Suprapubic skin (tissue), 4 donors: Measurements from ENCODE around the gene GMDS. TPM values are rescaled to one million over a fixed set of nuclear protein-coding genes. Genes with fewer than 3 reads are reported as not detected.

Source experiments
- DNase-seq, 2 donors: peaks; one replicate each; pipeline ENCODE4 v3.0.0-alpha.2; 2019; ENCODE audit warnings: low spot score in 2 of 2
- H3K27ac ChIP-seq: fragments of 200-600 bp; sonication (generic); one replicate; pipeline ENCODE4 v1.5.1; 2019
- H3K27me3 ChIP-seq: fragments of 200-600 bp; sonication (generic); one replicate; pipeline ENCODE4 v1.5.1; 2019
- H3K36me3 ChIP-seq: fragments of 200-600 bp; sonication (generic); one replicate; pipeline ENCODE4 v1.5.1; 2019
- H3K4me1 ChIP-seq: fragments of 200-600 bp; sonication (generic); one replicate; pipeline ENCODE4 v1.5.1; 2019
- H3K4me3 ChIP-seq: fragments of 200-600 bp; sonication (generic); one replicate; pipeline ENCODE4 v1.5.1; 2019; ENCODE audit warnings: mild to moderate bottlenecking
- H3K9me3 ChIP-seq: fragments of 200-600 bp; sonication (generic); one replicate; pipeline ENCODE4 v1.5.1; 2019
- EP300 ChIP-seq: sonication (generic); formaldehyde crosslinking; IDR thresholded peaks from one replicate; pipeline ENCODE4 v1.6.1; 2017; ENCODE audit warnings: antibody characterized with exemption
- POLR2A ChIP-seq, 2 donors: fragments of 450-650 bp; IDR thresholded peaks; one replicate each; pipeline ENCODE4 v1.6.1; 2017; ENCODE audit warnings: antibody characterized with exemption in 2 of 2, mild to moderate bottlenecking in 2 of 2, moderate library complexity in 2 of 2
- POLR2AphosphoS5 ChIP-seq, 3 donors: sonication (generic); formaldehyde crosslinking; IDR thresholded peaks; one replicate each; pipeline ENCODE4 v1.6.1; 2017; ENCODE audit warnings: antibody characterized with exemption in 3 of 3
- WGBS: methylation state at CpG from one replicate; pipeline ENCODE4 v1.1.5; 2018; 5-methylcytosine and 5-hydroxymethylcytosine counted together
- total RNA-seq, 4 donors: library from RNA; depleted of rRNA; stranded (reverse); fragments of >200 nt; gene quantifications; one replicate each; pipeline ENCODE4 v1.1.0, GENCODE V29; 2016
- TF ChIP-seq, protein P1 (sequence below), 2 donors: fragments of 200-600 bp in 1 of 2; fragments of 450-650 bp in 1 of 2; sonication (generic) in 1 of 2; IDR thresholded peaks; one replicate each; pipeline ENCODE4 v1.5.1; 2016 to 2019; ENCODE audit warnings: antibody characterized with exemption in 2 of 2, mild to moderate bottlenecking in 1 of 2, moderate library complexity in 1 of 2

Gene GMDS
- total RNA-seq, 4 donors from 2014 or later = 11.7 to 19.3 (median 13.2) TPM

DNA sequence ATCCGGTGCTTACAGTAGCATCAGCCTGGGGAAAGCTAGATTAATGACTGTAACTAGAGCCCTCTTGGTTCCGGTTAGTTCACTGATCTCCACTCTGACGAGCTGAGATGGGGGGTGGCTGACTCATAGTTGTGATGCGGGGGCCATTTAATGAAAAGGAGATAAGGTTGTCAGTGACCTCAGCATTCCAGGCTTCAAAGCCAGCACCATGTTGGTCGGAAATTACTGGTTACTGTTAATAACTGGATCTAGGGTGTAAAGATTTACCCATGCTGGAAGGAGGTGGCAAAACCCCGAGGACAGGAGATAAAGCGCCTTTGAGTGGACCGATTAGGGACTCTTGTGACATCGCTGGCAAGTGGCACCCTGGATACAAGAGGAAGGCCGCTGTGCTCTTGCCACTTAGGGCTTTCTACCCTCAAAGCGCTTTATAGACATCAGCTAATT, 614.6 kb downstream of the GMDS start:
- H3K9me3 ChIP-seq = no peaks in the 10 kb centered on the region
- TF ChIP-seq EP300 (no peak), POLR2AphosphoS5 (IDR thresholded peaks at IDR 0.05) (no peak), POLR2A (IDR thresholded peaks at IDR 0.05) (no peak)
- TF ChIP-seq, protein P1, sequence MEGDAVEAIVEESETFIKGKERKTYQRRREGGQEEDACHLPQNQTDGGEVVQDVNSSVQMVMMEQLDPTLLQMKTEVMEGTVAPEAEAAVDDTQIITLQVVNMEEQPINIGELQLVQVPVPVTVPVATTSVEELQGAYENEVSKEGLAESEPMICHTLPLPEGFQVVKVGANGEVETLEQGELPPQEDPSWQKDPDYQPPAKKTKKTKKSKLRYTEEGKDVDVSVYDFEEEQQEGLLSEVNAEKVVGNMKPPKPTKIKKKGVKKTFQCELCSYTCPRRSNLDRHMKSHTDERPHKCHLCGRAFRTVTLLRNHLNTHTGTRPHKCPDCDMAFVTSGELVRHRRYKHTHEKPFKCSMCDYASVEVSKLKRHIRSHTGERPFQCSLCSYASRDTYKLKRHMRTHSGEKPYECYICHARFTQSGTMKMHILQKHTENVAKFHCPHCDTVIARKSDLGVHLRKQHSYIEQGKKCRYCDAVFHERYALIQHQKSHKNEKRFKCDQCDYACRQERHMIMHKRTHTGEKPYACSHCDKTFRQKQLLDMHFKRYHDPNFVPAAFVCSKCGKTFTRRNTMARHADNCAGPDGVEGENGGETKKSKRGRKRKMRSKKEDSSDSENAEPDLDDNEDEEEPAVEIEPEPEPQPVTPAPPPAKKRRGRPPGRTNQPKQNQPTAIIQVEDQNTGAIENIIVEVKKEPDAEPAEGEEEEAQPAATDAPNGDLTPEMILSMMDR (IDR thresholded peaks at IDR 0.05) = no peak
- H3K4me1 ChIP-seq = peaks cover 2% of the 10 kb centered on the region
- WGBS = 90% methylated on average over 11 of the region's 11 CpGs
- peaks cover 34% of the 10 kb centered on the region for H3K27me3 ChIP-seq
- no peak overlapping the region for H3K27ac ChIP-seq
- no peaks in the 10 kb centered on the region for H3K36me3 ChIP-seq
- no peak for DNase-seq
- H3K4me3 ChIP-seq = no peak overlapping the region

DNA sequence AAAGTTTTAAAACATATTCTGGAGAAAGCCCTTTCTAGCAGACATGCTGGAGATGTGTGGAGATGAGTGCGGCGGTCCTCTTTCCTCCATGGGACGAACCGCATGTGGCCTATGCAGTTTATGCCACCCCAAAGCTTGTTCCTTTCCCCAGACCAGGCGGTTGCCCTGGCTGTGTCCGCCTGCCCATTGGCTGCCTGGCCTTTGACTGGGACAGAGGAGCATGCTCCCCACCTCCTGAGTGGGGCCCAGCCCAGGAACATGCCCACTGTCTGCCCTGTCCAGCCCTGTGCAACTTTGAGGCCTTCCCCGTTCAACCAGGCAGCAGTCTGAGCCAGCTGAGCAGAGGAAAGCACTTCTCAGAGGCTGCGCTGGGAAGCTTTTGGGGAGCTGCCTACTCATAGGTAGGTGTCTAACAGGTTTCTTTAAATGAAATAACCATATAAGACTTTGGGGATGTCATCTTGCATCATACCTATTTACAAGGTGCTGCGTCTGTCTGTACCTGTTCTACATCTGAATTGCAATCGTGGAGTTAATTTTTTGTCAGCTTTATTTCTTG, 615.1 kb downstream of the GMDS start:
- no peaks in the 10 kb centered on the region for H3K36me3 ChIP-seq
- 91% methylated on average over 10 of the region's 10 CpGs for WGBS
- H3K9me3 ChIP-seq = no peaks in the 10 kb centered on the region
- no peak overlapping the region for H3K4me3 ChIP-seq
- TF ChIP-seq, protein P1 (IDR thresholded peaks at IDR 0.05) = no peak
- TF ChIP-seq EP300 (no peak), POLR2AphosphoS5 (IDR thresholded peaks at IDR 0.05) (no peak), POLR2A (IDR thresholded peaks at IDR 0.05) (no peak)
- no peak overlapping the region for H3K27ac ChIP-seq
- peak in 1 of 2 donors; percentile 25 for DNase-seq
- peaks cover 37% of the 10 kb centered on the region for H3K27me3 ChIP-seq
- H3K4me1 ChIP-seq = peaks cover 7% of the 10 kb centered on the region

DNA sequence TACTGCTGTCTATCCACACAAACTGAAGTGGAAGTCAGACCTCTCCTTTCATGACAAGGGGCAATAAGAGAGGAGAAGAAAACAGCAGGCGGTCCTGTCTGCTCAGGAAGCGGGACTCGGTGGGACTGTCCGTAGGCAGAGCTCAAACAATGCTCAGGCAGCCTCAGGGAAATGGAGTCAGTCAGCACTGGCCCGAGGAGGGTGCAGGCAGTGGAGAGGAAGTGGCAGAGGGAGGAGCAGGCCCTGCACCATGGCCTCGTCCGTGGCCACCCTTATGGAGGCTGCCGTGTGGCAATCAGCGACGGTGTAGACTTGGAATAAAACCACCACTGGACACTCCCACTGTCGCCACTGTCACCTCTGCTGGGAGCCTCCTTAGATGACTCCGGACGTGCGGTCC, 616.1 kb downstream of the GMDS start:
- Histone ChIP-seq H3K27ac (no peak overlapping the region), H3K27me3 (peaks cover 46% of the 10 kb centered on the region), H3K4me1 (peaks cover 16% of the 10 kb centered on the region), H3K36me3 (no peaks in the 10 kb centered on the region), H3K9me3 (no peaks in the 10 kb centered on the region), H3K4me3 (no peak overlapping the region)
- WGBS = 97% methylated on average over 11 of the region's 14 CpGs
- no peak for TF ChIP-seq EP300
- TF ChIP-seq, protein P1 (IDR thresholded peaks at IDR 0.05) = no peak
- peak in 1 of 2 donors; percentile 35 for DNase-seq

DNA sequence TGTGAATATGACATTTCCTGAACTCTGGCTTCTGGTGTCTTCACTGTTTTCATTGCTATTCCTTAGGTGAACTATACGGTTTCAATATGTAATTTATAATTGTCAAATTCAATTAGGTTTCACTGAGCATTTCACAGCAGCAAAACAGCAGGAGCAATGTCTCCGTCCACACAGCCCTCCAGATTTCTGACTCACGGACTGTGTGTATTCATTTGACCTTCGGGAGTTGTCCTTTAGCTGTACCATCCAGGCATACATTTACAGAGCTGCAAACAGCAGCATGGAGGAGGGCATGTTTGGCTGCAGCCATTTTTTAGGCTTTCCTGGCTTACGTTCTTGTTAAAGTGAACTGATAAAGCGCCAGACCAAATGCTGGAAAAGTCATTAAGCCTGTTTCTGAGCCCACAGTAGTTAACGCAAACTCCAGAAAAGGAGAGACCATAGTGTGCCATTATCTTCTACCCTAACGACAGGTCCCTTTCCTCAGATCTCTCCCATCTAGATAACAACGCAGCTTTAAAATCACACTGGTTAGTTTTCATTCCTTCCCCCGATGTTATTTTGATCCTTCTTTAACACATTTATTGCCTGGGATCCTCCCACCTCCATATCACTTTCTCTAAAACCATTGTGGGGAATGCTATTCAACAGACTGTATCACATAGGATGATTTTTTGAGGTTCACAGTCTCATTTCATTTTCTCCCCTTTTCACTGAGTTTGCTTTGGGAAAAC, 617.4 kb downstream of the GMDS start:
- TF ChIP-seq POLR2A (IDR thresholded peaks at IDR 0.05) (no peak), EP300 (no peak), POLR2AphosphoS5 (IDR thresholded peaks at IDR 0.05) (no peak)
- TF ChIP-seq, protein P1 (IDR thresholded peaks at IDR 0.05) = no peak
- Histone ChIP-seq H3K4me1 (peaks cover 21% of the 10 kb centered on the region), H3K36me3 (no peaks in the 10 kb centered on the region), H3K27ac (no peak overlapping the region), H3K9me3 (no peaks in the 10 kb centered on the region), H3K4me3 (no peak overlapping the region), H3K27me3 (peaks cover 57% of the 10 kb centered on the region)
- DNase-seq = no peak
- WGBS = 83% methylated on average over 10 of the region's 10 CpGs

DNA sequence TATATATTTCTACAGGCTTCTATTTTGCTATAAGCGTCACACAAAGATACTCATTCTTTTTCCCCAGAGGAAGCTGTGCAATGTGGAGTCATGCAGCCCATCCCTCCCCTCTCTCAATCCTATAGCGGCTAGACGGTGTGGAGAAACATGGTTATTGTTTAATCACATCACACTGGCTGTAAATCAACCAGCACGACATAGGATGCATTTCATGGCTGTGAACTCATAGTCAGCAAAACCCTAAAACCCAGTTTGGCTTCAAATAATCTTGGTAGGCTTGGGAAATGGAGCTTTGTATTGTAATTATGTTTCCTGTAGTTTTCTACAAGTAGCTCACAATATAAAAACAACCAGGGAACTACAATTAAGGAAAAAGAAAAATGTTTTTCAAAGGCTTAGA, 618.9 kb downstream of the GMDS start:
- peaks cover 58% of the 10 kb centered on the region for H3K27me3 ChIP-seq

More for the DNA sequence above, 618.9 kb downstream of the GMDS start:
- TF ChIP-seq, protein P1 (IDR thresholded peaks at IDR 0.05) = no peak
- no peak for TF ChIP-seq POLR2A (IDR thresholded peaks at IDR 0.05)
- no peak for TF ChIP-seq EP300
- no peak for TF ChIP-seq POLR2AphosphoS5 (IDR thresholded peaks at IDR 0.05)
- Histone ChIP-seq H3K9me3 (no peaks in the 10 kb centered on the region), H3K27ac (no peak overlapping the region), H3K4me1 (peaks cover 21% of the 10 kb centered on the region), H3K36me3 (no peaks in the 10 kb centered on the region), H3K4me3 (no peak overlapping the region)
- no peak for DNase-seq
- WGBS = 72% methylated on average over 4 of the region's 4 CpGs
